IMR-90 (cell line): ENCODE results near the gene RELT. TPM values are rescaled to one million over a fixed set of nuclear protein-coding genes. Genes with fewer than 3 reads are reported as not detected.

Experiments
- ATAC-seq: fragments of 200-7000 bp; cut with Tn5 transposase; 2 replicates; pipeline ENCODE4 v1.9.1; 2020; ENCODE audit warnings: low read depth, mild to moderate bottlenecking, moderate library complexity
- BruUV-seq: library from RNA; stranded (reverse); fragments of 400-500 nt; replicated peaks from 2 replicates; lab custom pipeline; 2021; lab: Mats Ljungman, UMichigan
- CTCF ChIA-PET: fragments of 300-600 bp; formaldehyde crosslinking; extraction: SDS; loops from one replicate; lab custom pipeline; 2021; ENCODE audit warnings: antibody characterized with exemption; lab: Yijun Ruan, JAX
- POLR2A ChIA-PET: fragments of 300-600 bp; sonication (Branson Sonifier 250); formaldehyde crosslinking; loops from one replicate; lab custom pipeline; 2022; ENCODE audit warnings: antibody characterized with exemption; ENCODE audit not compliant: unreplicated experiment; lab: Charles Lee
- DNase-seq: peaks from one replicate; pipeline ENCODE4 v3.0.0; 2013
- H2AFZ ChIP-seq: replicated peaks from 2 replicates; pipeline ENCODE3; 2013; ENCODE audit warnings: low read length, mild to moderate bottlenecking; ENCODE audit not compliant: poor library complexity
- H2AK5ac ChIP-seq: 2 replicates; pipeline ENCODE4 v1.6.1; 2013; ENCODE audit warnings: low read depth, low read length, inconsistent platforms
- H2AK9ac ChIP-seq: replicated peaks from 2 replicates; pipeline ENCODE3; 2013; ENCODE audit warnings: mild to moderate bottlenecking, low read depth, low read length, moderate library complexity; ENCODE audit not compliant: poor library complexity
- H2BK120ac ChIP-seq: 2 replicates; pipeline ENCODE4 v1.6.1; 2013; ENCODE audit warnings: low read depth, low read length, inconsistent platforms
- H2BK15ac ChIP-seq: 3 replicates; pipeline ENCODE4 v1.6.1; 2013; ENCODE audit warnings: low read depth, low read length, inconsistent platforms
- H2BK20ac ChIP-seq: 2 replicates; pipeline ENCODE4 v1.6.1; 2013; ENCODE audit warnings: low read depth, mild to moderate bottlenecking, inconsistent platforms, low read length, moderate library complexity
- H2BK5ac ChIP-seq: 2 replicates; pipeline ENCODE4 v1.6.1; 2013; ENCODE audit warnings: mild to moderate bottlenecking, low read depth, low read length, inconsistent platforms; ENCODE audit not compliant: poor library complexity, severe bottlenecking
- H3K14ac ChIP-seq: replicated peaks from 2 replicates; pipeline ENCODE4 v1.6.1; 2013; ENCODE audit warnings: low read depth, low read length, inconsistent platforms
- H3K18ac ChIP-seq: 2 replicates; pipeline ENCODE4 v1.6.1; 2013; ENCODE audit warnings: low read depth, low read length, control low read depth
- H3K23ac ChIP-seq: 2 replicates; pipeline ENCODE4 v1.6.1; 2013; ENCODE audit warnings: low read depth, low read length, inconsistent platforms
- H3K27ac ChIP-seq: 2 replicates; pipeline ENCODE4 v1.5.1; 2013; ENCODE audit warnings: mild to moderate bottlenecking, control low read depth, low read length; ENCODE audit not compliant: insufficient read depth
- H3K27me3 ChIP-seq: 2 replicates; pipeline ENCODE4 v1.6.1; 2013; ENCODE audit warnings: low read length; ENCODE audit not compliant: control insufficient read depth, insufficient read depth
- H3K36me3 ChIP-seq: 2 replicates; pipeline ENCODE4 v1.6.1; 2013; ENCODE audit warnings: low read length, mixed read lengths; ENCODE audit not compliant: control insufficient read depth, insufficient read depth
- H3K4ac ChIP-seq: 2 replicates; pipeline ENCODE4 v1.6.1; 2013; ENCODE audit warnings: low read depth, low read length, inconsistent platforms
- H3K4me1 ChIP-seq: 2 replicates; pipeline ENCODE4 v1.6.1; 2013; ENCODE audit warnings: low read length, mixed read lengths; ENCODE audit not compliant: control insufficient read depth, insufficient read depth
- H3K4me2 ChIP-seq: 2 replicates; pipeline ENCODE4 v1.6.1; 2013; ENCODE audit warnings: low read depth, mild to moderate bottlenecking, control low read depth, low read length, moderate library complexity
- H3K4me3 ChIP-seq: 2 replicates; pipeline ENCODE4 v1.5.1; 2013; ENCODE audit warnings: low read depth, mild to moderate bottlenecking, control low read depth, low read length, moderate library complexity; ENCODE audit not compliant: insufficient read depth
- H3K56ac ChIP-seq: 2 replicates; pipeline ENCODE4 v1.6.1; 2013; ENCODE audit warnings: low read length, inconsistent platforms; ENCODE audit not compliant: insufficient read depth; ENCODE audit errors: extremely low read depth
- H3K79me1 ChIP-seq, 2 experiments: 2 replicates each; pipeline ENCODE4 v1.6.1; 2013; ENCODE audit warnings: low read length in 2 of 2, inconsistent platforms in 1 of 2, low read depth in 1 of 2
- H3K9ac ChIP-seq: 2 replicates; pipeline ENCODE4 v1.6.1; 2013; ENCODE audit warnings: low read depth, low read length, control low read depth
- H3K9me1 ChIP-seq: 2 replicates; pipeline ENCODE4 v1.6.1; 2013; ENCODE audit warnings: low read length, inconsistent platforms; ENCODE audit not compliant: insufficient read depth
- H3K9me3 ChIP-seq: 2 replicates; pipeline ENCODE4 v1.6.1; 2013; ENCODE audit warnings: low read length; ENCODE audit not compliant: control insufficient read depth, insufficient read depth
- H4K20me1 ChIP-seq: 2 replicates; pipeline ENCODE4 v1.6.1; 2013; ENCODE audit warnings: low read length, inconsistent platforms; ENCODE audit not compliant: insufficient read depth
- H4K5ac ChIP-seq: 2 replicates; pipeline ENCODE4 v1.6.1; 2013; ENCODE audit warnings: mild to moderate bottlenecking, low read depth, low read length, control low read depth
- H4K8ac ChIP-seq, 2 experiments: 2 replicates each; pipeline ENCODE4 v1.6.1; 2013; ENCODE audit warnings: low read depth in 2 of 2, low read length in 2 of 2, control low read depth in 1 of 2, inconsistent platforms in 1 of 2
- H4K91ac ChIP-seq: 2 replicates; pipeline ENCODE4 v1.6.1; 2013; ENCODE audit warnings: low read depth, low read length, inconsistent platforms; ENCODE audit not compliant: insufficient read depth
- BHLHE40 ChIP-seq: fragments of 150-350 bp; IDR thresholded peaks from 2 replicates; pipeline ENCODE4 v1.6.1; 2016; ENCODE audit warnings: mild to moderate bottlenecking, low read depth, low read length
- CEBPB ChIP-seq: IDR thresholded peaks from 2 replicates; pipeline ENCODE4 v1.6.1; 2012; ENCODE audit warnings: low read depth, low read length, improper control_type of control experiment
- ELK1 ChIP-seq: fragments of 150-350 bp; IDR thresholded peaks from 2 replicates; pipeline ENCODE4 v1.6.1; 2016; ENCODE audit warnings: low read depth, mild to moderate bottlenecking, low read length, moderate library complexity, borderline replicate concordance
- MAFK ChIP-seq: IDR thresholded peaks from 2 replicates; pipeline ENCODE4 v1.6.1; 2012; ENCODE audit warnings: low read depth, low read length, improper control_type of control experiment
- MAZ ChIP-seq: IDR thresholded peaks from 2 replicates; pipeline ENCODE4 v1.6.1; 2012; ENCODE audit warnings: low read depth, mild to moderate bottlenecking, low read length, improper control_type of control experiment, moderate library complexity, borderline replicate concordance
- MXI1 ChIP-seq: IDR thresholded peaks from 2 replicates; pipeline ENCODE4 v1.6.1; 2012; ENCODE audit warnings: low read depth, mild to moderate bottlenecking, low read length, moderate library complexity, borderline replicate concordance
- POLR2A ChIP-seq: IDR thresholded peaks from 2 replicates; pipeline ENCODE4 v1.6.1; 2012; ENCODE audit warnings: mild to moderate bottlenecking, low read depth, low read length
- RFX5 ChIP-seq: IDR thresholded peaks from 2 replicates; pipeline ENCODE4 v1.8.0; 2012; ENCODE audit warnings: low read depth, mild to moderate bottlenecking, low read length, moderate library complexity
- SMC3 ChIP-seq: fragments of 150-350 bp; IDR thresholded peaks from 2 replicates; pipeline ENCODE4 v1.6.1; 2016; ENCODE audit warnings: low read depth, mild to moderate bottlenecking, antibody characterized with exemption, low read length, moderate library complexity
- WGBS, 2 experiments: methylation state at CpG; one replicate each; pipeline versions ENCODE4 v1.1.5 to v1.1.7; 2013; ENCODE audit warnings: missing lambda C conversion rate in 2 of 2; ENCODE audit not compliant: insufficient read length in 1 of 2; ENCODE audit errors: extremely low coverage in 2 of 2; 5-methylcytosine and 5-hydroxymethylcytosine counted together
- dilution Hi-C: fragments of 300-500 bp; cut with HindIII; formaldehyde crosslinking; loops from one replicate; pipeline ENCODE4 v1.14.3; 2018; ENCODE audit warnings: low sequenced_read_pairs; ENCODE audit not compliant: unreplicated experiment
- in situ Hi-C: fragments of 300-500 bp; cut with MboI; formaldehyde crosslinking; loops from 3 replicates; pipeline ENCODE4 v1.14.3; 2019; ENCODE audit warnings: low sequenced_read_pairs, inconsistent platforms, mixed read lengths
- intact Hi-C: fragments of 100-400 bp; cut with micrococcal nuclease; formaldehyde crosslinking; loops from 2 replicates; pipeline ENCODE4 v1.10.0; 2022
- polyA plus RNA-seq, 3 experiments: library from polyadenylated mRNA; depleted of rRNA; stranded (reverse); fragments of >200 nt; gene quantifications; 2 replicates each; pipeline ENCODE4 v1.2.3, GENCODE V29; 2012; ENCODE audit warnings: low replicate concordance in 1 of 3
- total RNA-seq: library from RNA; depleted of rRNA; stranded (reverse); fragments of >200 nt; gene quantifications from 2 replicates; pipeline ENCODE4 v1.2.3, GENCODE V29; 2012; rRNA removed

RELT gene
- total and polyA plus RNA-seq, 2 of the 4 experiments (the other 2 are of a cell fraction): 2.3 to 5.3 TPM

GRCh38 chr11:73446766-73447165 lies 70.6 kb downstream of the RELT start:
- WGBS, 2 experiments: 91% methylated on average over 2 of the region's 2 CpGs; no CpG with 5 or more reads in 1 of the 2 experiments
- no TSS peak for BruUV-seq
- no peak overlapping the region for H3K18ac ChIP-seq
- no peak overlapping the region for H3K4ac ChIP-seq
- H4K8ac ChIP-seq: no peak overlapping the region
- H3K36me3 ChIP-seq: no peaks in the 10 kb centered on the region
- H4K5ac ChIP-seq: no peak overlapping the region
- CTCF ChIA-PET: no interaction called here
- 0 out of 2 replicates have a peak, but pooled peaks cover 4% of the 10 kb centered on the region for H3K9me1 ChIP-seq
- no peak overlapping the region for H2BK120ac ChIP-seq
- H2BK15ac ChIP-seq: no peak overlapping the region
- no peaks in the 10 kb centered on the region for H3K27me3 ChIP-seq
- H3K4me1 ChIP-seq: no peaks in the 10 kb centered on the region
- H2AK5ac ChIP-seq: no peak overlapping the region
- no peak overlapping the region for H3K4me2 ChIP-seq
- H2AFZ ChIP-seq: no peak overlapping the region
- no peak overlapping the region for H3K56ac ChIP-seq
- H4K20me1 ChIP-seq: no peaks in the 10 kb centered on the region
- POLR2A ChIA-PET: no interaction called here
- H3K4me3 ChIP-seq: no peak overlapping the region
- in situ Hi-C loops (no loop called here), dilution Hi-C loops (no loop called here), intact Hi-C loops (no loop called here)
- no peaks in the 10 kb centered on the region for H3K9me3 ChIP-seq
- no peak overlapping the region for H3K23ac ChIP-seq
- no peak overlapping the region for H3K14ac ChIP-seq
- H2BK5ac ChIP-seq: no peak overlapping the region
- H3K79me1 ChIP-seq: peaks cover 7 to 8% of the 10 kb centered on the region in 2 experiments; a peak in 3 of 4 replicates
- no peak overlapping the region for H3K27ac ChIP-seq
- H2BK20ac ChIP-seq: no peak overlapping the region
- ATAC-seq: no peak
- no peak overlapping the region for H3K9ac ChIP-seq
- H4K91ac ChIP-seq: no peak overlapping the region
- DNase-seq: no peak
- no peak overlapping the region for H2AK9ac ChIP-seq
- no peak for TF ChIP-seq BHLHE40
- no peak for TF ChIP-seq MAFK
- no peak for TF ChIP-seq ELK1
- TF ChIP-seq RFX5: no peak
- TF ChIP-seq MXI1: no peak
- TF ChIP-seq SMC3: no peak
- no peak for TF ChIP-seq MAZ
- TF ChIP-seq CEBPB: no peak
- no peak for TF ChIP-seq POLR2A

Other genes with a start within 250 kb of the RELT start
- gene FCHSD2, start 234.1 kb upstream of the RELT start, total RNA-seq: 5.9 and 8.9 TPM in 2 replicates
- 16.6 and 18.7 TPM in 2 replicates for gene FCHSD2, start 234.1 kb upstream of the RELT start, polyA plus RNA-seq (2012; rRNA removed)
- gene P2RY2, start 158.1 kb upstream of the RELT start, total RNA-seq: not detected in 2 replicates
- 0.06 TPM in 1 of 2 replicates, not detected in the other for gene P2RY2, start 158.1 kb upstream of the RELT start, polyA plus RNA-seq (2012; rRNA removed)
- gene P2RY6, start 104.1 kb upstream of the RELT start, total RNA-seq: under 0.01 TPM in 1 of 2 replicates, not detected in the other
- 0.37 and 0.44 TPM in 2 replicates for gene P2RY6, start 104.1 kb upstream of the RELT start, polyA plus RNA-seq (2012; rRNA removed)
- 19.4 and 21.7 TPM in 2 replicates for gene ARHGEF17, start 68.1 kb upstream of the RELT start, total RNA-seq
- gene ARHGEF17, start 68.1 kb upstream of the RELT start, polyA plus RNA-seq (2012; rRNA removed): 97.7 and 128 TPM in 2 replicates
- 13.1 and 13.6 TPM in 2 replicates for gene FAM168A, start 221.7 kb downstream of the RELT start, total RNA-seq
- 22.8 and 25.9 TPM in 2 replicates for gene FAM168A, start 221.7 kb downstream of the RELT start, polyA plus RNA-seq (2012; rRNA removed)